HG03103 (cell line): ENCODE measurements around the gene ATXN7L1.
A peak's percentile ranks its signal among the peaks of the same experiment; 100 is the strongest.

Experiments used
- ATAC-seq: cut with Tn5 transposase; IDR thresholded peaks from one replicate; pipeline ENCODE4 v1.9.1; 2021; ENCODE audit warnings: low read depth; ENCODE audit not compliant: unreplicated experiment

Gene ATXN7L1

DNA sequence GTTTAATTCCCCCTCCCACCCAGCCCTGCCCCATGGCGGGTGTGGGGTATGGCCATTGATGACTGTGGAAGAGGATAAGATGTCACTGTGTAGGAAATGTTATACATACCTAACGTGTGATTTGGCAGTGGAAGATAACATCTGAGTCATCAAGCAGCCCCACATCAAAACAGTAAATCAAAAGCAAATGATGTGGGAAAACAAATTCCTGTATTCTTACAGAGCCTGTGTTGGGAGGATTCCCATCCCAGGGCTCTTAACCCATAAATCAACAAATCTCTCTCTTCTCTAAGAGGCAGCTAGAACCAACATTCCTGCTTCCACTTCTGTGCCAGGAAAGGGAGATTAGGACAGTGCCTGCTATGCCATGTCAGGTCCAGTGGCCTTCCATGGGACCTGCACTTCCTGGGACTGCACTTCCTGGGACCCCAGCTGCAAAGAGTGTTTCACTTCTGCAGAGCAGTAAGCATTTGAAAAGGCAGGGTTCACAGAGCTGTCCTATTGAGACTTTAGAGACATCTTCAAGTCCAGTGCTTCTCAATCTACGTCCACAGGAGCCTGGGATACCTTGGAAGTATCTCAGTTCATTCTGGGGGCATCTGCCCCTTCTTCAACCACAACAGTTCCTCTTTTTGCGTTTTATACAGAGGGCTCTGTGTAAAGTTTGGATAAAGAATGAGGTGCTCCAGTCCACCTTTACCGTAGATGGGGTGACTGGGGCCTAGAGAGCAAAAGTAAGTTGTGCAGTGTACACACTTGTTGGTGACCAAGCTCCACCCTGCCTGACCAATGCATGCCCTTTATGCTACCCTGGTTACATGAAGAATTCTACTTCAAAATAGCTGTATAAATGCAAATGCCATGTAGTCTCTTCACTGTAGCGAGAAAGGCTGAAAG is 45.7 kb downstream of the ATXN7L1 start:
- no peak for ATAC-seq

DNA sequence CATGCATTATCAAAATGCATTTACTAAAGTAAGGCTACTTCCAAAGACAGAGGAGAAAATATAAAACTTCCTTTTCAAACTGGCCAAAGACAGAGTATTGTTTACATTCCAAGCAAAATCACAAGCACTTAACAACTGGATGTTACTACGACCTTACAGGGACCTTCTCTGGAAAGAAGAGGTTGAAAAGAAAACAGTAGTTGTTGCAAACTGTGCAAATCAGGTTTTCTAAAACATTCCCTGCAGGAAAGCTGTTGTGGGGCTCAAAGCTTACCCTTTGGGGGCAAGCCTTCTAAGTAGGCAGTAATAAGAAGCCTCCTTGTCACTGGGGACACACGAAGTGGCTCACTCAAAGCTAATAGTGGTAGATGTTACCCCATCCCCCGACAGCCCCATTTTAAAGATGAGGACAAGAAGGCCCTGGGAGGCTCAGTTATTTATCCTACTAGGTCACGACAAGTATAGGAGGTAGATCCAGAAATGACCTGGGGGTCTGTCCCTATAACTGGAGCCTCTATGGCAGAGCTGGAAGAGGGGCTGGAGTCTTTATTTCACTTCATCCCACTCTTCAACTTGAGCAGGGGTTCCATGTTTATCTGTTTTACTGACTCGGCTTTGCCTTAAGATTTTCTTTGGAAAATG is 46.6 kb downstream of the ATXN7L1 start:
- no peak for ATAC-seq

DNA sequence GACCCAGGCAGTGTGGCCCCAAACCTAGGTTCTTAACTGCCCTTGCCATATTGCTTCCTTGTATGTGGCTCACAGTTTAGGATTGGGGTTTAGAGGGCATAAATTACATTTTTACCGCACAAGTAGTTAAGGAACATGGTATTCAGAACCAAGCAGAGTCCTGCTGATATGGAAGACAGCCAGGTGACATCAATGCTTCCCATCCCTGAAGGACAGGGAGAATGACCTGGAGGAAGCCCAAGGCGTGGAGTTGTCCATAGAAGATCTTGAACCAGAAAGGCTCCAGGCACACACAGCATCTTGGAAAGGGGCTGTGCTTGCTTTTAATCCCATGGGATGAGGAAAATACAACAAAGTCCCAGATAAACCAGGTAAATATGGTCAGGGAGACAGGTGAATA is 48.3 kb downstream of the ATXN7L1 start:
- ATAC-seq: no peak

DNA sequence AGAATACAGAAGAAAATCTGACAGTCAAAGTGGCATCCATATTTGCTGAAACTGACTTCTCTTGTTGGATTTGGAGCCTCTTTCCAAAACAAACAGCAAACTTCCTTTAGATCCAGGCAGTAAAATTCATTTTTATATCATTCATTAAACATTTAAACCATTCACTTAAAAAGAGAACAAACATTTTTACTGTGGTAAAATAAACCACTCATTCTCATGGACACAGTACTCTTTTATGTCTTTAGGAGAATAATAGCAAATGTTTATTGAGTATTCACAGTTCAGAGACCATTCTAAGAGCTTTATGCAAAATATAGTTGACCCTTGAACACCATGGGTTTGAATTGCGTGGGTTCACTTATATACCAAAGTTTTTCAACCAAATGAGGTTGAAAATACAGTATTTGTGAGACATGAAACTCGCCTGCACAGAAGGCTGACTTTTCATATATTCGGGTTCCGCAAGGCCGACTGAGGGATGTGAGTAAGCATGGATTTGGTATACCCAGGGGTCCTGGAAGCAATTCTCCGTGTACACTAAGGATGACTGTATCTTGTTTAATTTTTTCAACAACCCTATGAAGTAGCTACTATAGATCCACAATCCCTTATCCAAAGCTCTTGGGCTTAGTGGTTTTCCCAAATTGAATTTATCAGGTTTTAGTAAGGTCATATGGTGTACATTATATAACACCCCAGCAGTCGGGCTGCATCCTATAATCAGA is 49.1 kb downstream of the ATXN7L1 start:
- no peak for ATAC-seq

DNA sequence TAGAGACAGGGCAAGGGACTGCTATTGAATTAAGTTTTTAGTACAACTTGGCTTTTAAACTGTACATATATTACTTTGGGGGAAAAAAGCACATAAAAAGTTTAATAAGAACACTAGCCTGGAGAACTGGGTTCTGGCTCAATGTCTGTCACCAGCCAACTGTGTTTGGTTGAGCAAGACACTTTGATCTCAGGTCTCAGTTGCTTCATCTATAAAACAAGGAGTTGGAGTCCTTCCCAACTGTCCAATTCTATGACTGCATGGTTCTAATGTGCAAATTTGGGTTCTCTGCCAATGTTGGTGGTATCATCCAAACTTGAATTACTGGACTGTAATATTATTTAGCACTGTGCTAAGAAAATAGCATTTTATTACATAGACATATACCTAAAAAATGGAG is 50.3 kb downstream of the ATXN7L1 start:
- ATAC-seq: no peak

DNA sequence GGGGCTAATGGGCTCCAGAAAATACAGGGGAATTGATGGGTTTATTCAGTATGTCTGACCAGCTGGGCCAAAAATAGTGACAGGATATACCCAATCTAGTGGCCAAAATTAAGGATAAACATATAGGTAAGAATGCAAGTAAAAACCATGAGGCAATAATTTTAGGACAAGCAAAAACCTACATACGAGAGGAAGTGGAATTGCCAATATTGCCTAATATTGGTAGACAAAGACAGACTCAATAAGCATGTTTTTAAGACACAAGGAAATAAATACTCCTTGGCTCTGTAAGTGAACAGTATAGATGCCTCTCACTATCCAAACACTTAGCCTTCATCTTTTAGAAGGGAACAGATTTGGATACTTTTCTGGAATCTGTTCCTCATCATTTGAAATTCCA is 51.0 kb downstream of the ATXN7L1 start:
- ATAC-seq: no peak

DNA sequence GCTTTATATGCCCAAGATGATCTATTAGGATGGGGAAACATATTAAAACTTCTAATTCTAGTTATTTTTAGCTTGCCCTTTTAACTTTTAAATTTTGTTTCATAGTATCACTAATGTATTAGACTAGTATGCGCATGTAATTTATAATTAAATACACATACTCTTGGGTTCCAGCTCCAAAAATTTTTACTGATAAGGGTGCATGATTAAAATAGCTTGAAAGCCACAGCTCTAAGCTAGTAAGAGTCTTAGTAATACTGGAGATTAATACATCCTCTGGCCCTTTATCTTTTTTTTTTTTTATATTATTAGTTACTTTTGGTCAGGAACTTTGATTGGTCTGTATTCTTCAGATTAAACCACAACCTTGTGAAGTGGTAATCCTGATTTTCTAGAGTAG is 53.6 kb downstream of the ATXN7L1 start:
- ATAC-seq: no peak

DNA sequence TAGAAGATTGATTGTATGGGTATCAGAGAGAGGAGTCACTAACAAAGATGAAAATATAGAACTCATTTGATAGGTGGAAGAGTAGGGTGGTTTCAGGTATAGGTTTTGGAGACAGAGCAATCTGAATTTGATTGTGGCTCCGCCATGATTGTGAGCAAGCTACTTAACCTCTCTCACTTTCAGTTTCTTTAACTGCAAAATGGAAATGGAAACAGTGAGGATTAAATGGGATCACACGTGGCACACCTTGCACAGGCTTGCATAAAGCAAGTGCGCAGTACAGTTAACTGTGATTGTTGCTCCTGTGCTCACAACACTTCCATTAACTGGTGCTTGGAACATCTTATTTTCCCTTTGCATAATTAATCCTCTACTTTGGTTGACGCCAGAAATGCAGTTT is 54.9 kb downstream of the ATXN7L1 start:
- no peak for ATAC-seq

DNA sequence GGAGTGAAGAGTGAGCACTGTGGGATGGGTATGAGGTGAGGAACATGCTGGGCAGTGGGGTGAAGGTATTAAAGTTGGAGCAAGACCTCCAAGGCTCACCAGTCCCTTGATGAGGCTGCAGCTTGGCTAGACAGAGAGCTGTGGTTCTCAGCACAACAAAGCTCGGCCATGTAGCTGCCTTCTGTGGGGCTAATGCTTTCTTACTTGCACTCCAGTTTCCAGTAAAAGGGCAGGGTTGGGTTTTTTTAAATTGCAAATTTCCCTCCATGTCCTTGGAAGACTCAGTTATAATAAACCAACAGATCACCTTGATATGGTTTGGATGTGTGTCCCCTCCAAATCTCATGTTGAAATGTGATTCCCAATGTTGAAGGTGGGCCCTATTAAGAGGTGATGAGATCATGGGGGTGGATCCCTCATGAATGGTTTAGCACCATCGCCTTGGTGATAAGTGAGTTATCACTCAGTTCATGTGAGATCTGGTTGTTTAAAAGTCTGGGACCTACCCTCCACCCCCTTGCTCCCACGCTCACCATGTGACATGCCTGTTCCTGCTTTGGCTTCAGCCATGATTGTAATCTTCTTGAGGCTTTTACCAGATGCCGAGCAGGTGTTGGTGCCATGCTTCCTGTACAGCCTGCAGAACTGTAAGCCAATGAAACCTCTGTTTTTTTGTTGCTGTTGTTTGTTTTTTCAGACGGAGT is 55.9 kb downstream of the ATXN7L1 start:
- no peak for ATAC-seq

DNA sequence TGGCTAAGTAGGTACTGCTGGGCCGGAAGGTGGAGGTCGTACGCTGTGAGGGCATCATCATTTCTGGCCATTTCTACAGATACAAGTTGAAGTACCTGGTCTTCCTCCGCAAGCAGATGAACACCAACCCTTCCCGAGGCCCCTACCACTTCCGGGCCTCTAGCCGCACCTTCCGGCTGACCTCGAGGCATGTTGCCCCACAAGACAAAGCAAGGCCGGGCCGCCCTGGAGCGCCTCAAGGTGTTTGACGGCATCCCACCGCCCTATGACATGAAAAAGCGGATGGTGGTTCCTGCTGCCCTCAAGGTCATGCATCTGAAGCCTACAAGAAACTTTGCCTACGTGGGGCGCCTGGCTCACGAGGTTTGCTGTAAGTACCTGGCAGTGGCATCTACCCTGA is 56.8 kb downstream of the ATXN7L1 start:
- ATAC-seq: no peak

DNA sequence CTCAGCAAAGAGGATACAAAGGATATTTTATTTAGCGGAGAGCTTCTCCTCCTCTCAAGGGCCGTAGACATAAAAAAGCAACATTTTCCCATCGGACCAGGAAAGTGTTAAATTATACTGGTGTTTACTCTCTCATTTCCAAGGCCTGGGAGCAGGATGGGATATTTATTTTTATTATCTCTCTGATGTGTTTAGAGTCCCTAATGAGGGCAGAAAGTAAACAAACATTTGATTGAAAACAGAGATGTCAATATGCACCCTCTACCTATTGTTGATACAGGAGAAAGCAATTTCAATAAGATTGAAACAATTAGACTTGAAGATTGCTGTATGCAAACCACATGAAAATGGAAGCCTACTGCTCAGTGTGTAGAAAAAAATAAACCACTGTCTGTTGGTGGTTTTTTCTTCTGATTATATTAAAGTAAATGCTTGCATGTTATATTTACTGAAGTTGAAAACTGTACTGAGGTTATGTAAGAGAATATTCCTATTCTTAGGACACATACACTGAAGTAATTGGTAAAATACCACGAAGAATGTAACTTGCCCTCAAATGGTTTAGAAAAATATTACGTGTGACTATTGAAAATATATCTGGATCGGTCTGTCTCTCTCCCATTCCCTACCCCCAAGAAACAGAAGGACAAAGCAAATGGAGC is 59.3 kb downstream of the ATXN7L1 start:
- ATAC-seq: no peak

DNA sequence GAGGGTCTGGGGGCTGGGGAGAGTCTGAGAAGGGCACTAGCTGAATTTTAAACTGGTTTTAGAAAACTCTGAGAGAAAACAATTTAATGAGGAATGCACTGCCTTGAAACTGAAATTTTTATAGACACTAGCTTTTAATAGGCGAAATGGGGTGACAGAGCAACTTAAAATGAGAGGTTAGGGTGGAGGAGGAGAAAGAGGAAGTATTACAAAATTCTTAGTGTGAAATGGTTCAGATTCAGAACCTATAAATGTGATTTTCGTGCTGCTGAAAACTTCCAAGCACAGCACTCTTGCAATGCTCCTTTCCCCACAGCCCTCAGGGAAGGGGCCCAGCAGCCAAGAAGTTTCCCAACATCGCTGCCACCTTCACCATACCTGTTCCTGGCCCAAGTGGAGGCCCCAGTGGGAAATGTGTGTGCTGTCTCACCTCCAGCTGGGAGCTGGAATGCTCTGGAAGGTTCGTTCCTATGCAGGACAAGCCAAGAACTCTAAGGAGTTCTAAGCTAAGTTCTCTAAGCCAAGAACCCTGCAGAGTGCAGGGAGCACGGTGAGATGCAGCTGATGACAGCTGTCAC is 60.0 kb downstream of the ATXN7L1 start:
- no peak for ATAC-seq

DNA sequence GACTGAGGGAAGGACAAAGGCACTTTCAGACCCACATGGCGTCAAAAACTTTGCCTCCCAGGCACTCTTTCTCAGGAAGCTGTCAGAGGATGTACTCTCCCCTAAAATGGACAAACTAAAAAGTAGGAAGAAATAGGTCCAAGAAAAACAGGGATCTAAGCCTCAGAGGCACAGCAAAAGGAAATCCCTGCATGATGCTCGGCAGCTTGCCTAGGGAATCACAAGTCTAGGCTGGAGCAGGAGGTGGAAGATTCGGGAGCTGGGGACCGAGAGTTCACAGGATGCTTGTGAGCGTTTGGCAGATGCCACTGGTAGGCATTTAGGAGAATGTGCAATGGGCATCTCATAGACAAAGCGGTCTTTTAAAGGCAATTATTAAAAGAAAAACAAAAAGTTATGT is 60.8 kb downstream of the ATXN7L1 start:
- no peak for ATAC-seq

DNA sequence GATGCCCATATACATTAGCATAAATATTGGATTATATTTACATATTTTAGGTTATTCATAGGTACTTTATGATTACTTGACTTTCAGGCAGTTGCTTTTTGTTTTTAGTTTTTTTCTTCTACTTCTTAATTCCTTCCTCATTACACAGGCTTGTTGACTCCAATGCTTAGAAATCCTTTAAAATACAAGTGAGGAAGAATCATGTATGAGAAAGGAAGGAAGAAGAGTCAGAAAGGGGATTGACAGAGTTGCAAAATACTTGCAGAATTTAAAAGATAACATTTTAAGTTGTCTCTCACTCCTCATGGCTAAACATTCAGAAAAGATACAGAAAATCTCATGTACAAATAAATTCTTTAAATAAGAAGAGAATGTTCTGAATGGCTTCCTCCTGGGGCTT is 61.9 kb downstream of the ATXN7L1 start:
- ATAC-seq: no peak

DNA sequence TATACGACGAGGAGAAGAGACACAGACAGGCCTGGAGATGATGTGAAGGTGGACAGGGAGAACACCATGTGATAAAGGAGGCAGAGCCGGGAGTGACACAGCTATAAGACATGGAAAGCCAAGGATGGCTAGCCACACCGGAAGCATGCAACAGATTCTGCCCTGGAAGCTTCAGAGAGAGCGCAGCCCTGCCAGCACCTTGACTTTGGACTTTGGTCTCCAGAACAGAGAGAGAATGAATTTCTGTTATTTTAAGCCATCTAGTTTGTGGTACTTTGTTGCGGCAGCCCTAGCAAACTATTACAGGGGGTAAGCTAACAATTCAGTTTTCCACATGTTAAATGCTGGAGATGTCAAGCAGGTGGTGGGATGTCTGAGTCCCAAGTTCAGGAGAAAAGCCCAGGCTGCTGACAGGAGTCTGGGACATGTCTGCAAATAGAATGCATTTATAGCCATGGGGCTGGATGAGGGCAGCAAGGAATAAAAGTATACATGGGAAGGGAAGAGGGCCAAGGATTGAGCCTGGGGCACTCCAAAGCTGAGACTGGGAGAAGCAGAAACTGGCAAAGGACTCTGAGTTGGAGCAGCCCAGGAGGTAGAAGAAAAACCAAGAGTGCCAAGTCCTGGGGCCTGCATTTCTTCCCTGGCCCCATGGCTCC is 65.1 kb downstream of the ATXN7L1 start:
- no peak for ATAC-seq

DNA sequence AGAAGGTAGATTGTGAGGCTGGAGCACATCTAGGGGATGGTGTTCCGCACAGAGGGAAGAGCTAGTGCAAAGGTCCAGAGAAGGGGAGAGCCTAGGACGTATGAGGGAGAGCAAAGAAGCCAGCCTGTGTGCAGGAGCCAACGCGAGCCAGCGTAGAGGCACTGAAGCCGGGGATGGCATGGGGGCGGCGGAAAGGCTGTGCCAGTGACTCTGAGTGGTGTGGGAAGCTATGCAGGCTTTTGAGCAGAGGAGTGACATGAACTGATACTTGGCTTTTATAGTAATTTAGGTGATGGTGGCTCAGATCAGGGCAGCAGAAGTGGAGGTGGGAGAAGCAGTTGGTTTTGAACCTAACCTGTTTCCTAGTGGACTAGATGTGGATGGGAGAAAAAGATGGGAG is 65.8 kb downstream of the ATXN7L1 start:
- ATAC-seq: no peak

DNA sequence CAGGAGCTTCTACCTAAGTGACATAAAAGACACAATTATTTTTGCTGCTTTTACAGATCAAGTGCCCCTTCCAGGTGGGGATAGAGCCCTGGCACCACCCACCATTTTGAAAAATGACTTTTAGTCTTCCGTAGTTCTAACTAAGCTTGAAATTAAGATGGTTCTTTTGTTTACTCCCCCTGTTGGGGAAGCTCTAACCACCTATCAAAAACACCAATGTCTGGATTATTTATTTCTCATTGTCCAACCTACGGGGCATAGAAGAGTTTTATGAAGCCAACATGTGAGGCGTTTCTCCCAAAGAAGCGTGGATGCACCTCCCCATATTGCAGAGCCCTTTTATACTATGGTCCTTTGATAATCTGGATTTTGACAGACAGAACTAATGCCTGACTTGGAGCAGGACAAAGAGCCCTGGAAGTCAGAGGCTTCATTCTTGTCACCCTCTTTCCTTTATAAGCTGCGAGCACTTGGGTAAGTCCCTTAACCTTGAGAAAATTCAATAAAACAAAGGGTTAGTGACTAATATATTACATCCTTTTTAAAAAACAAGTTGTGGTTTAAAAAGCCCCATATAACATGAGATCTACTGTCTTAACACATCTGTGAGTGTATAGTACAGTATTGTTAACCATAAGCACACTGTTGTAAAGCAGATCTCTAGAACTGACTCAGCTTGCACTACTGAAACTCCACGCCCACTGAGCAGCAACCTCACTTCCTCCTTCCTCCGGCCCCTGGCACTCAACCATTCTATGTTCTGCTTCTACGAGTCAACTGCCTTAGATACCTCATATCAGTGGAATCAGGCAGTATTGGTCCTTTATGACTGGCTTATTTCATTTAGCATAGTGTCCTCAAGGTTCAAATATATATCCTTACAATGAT is 67.5 kb downstream of the ATXN7L1 start:
- ATAC-seq: peak; percentile 96

DNA sequence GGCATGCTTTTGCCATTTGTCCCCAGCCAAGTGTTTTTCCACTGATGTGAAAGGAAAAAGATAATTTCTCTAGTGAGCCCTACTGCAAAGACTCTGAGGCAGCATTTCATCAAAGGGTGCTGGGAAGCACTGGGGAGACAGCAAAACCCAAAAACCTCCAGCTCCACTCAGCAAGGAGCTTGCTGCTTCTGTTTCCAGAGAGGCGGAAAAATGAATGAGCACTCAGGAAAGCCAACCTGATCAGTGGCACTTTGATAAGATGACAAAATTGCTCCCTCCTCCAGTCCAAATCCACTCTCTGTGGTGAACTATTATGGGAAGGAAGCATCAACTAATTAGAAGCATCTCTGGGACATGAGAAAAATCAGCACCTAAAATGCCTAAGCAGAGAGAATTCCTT is 68.2 kb downstream of the ATXN7L1 start:
- no peak for ATAC-seq

DNA sequence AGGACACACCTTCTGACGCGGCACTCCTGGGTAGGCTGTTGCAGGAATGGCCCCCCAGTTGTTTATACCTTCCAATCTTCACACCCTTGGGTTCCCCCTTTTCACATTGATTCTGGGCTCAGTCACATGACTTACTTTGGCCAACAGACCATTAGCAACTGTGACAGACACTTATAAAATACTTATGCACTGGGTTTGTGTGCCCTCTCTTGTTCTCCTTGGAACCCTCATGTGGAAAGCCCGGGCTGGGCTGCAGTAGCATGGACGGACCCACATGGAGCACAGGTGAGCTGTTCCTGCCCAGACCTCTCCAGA is 69.0 kb downstream of the ATXN7L1 start:
- no peak for ATAC-seq
